ENCODE data around the gene TRMT11. TPM values are rescaled to one million over a fixed set of nuclear protein-coding genes. Genes with fewer than 3 reads are reported as not detected.

The TRMT11 gene
- total RNA-seq, 1 donor from 2014 or later: 9.9 TPM

DNA sequence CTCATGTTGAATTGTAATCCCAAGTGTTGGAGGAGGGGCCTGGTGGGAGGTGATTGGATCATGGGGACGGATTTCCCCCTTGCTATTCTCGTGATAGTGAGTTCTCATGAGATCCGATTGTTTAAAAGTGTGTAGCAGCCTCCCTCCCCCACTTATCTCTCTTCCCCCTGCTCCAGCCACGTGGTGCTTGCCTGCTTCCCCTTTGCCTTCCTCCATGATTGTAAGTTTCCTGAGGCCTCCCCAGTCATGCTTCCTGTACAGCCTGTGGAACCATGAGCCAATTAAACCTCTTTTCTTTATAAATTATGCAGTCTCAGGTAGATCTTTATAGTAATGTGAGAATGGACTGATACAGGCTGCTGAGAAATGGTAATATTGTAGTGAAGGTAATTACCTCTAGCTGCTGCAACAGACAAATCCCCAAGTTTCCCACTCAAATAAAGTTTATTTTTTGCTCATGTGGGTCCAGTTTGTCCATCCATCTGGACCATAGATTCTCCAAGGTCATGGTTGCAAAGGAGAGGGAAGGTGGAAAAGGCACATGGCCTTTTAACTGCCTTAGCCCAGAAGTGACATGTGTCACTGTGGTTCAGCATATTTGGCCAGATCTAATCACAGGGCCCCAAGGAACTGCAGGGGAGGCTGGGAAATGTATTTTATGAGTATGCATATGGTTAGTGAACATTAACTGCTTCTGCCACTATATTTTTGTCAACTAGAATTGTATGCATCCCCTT lies 89.2 kb downstream of the TRMT11 start:
- DNase-seq (ENCODE audit: low read depth in 2 of 2): no peak

DNA sequence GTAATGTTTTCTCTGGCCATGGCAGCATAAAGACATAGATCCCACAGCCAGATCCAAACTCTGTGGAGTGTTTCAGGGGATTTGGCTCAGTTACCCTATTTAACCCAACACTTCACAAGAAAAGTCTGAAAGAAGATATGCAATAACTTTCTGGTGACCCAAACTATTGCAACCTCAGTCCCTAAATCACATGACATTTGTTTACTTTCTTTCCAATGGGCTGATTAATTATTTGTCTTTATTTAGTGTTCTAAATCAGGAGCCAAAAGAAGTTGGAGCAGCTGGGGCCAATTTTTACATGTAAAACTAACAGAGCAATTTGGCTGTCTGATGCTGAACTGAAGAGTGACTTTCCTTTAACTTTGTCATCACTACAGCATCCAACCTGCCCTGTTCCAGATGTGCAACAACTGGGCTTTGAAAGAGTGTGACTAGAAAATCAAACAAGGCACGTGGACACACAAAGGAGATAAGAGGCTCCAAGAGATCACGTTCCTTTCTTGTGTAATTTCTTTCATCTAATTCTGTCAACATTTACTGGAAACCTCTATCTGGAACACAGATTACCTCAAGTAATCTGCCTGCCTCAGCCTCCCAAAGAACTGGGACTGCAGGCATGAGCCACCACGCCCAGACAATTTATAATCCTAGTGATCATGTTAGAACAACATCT lies 90.8 kb downstream of the TRMT11 start:
- DNase-seq (ENCODE audit: low read depth in 2 of 2): no peak

DNA sequence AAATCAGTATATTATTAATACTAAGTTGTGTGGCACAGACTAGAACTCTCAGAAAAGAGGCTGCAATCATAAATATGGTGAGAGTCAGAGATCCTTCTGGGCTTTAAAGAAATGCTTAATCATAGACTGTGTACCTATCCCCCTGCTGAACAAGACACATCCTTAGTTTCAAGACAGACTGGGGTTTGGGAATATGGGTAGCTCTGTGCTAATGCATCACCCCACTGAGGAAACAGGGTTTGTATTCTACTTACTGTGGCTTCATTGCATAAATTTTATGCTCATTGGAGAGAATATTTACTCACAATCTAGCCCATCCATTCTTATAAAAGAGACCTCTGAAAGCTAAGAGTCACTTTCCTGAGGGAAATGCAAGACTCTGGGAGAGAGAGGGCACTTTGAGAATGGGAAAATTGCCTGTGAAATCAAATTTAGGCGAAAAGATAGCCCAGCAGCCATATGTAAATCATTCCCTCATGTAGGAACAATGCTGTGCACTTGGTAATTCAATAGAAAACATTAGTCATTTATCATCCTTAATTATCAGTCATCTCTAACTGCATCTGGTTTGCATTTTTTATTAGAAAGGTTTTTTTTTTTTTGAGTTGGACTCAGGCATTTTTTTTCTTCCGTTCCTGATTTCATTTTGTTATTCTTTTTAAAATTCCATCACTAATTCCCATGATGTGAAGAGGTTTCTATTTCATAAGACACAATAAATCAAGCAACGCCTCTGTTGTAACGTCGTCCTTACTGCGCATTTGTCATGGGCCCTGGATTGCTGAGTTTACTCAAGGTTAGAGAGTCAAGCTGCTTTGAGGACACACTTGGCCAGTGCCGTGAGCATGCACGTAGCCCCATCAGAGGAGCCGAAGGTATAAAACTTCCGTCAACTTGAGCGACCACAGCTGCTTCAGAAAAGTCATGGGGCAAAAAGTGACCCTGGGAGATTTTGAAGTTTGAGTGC lies 91.8 kb downstream of the TRMT11 start:
- no peak for DNase-seq (ENCODE audit: low read depth in 2 of 2)

DNA sequence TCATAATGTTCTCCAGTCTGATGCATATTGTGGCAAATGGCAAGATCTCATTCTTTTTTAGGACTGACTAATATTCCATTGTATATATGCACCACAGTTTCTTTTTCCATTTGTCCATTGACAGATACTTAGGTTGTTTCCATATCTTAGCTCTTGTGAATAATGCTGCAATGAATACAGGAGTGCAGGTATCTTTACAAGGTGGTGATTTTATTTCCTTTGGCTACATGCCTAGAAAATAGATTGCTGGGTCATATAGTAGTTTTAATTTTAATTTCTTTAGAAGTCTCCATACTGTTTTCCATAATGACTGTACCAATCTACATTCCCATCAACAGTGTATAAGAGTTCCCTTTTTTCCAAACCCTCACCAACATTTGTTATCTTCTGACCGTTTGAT lies 97.5 kb downstream of the TRMT11 start:
- DNase-seq (ENCODE audit: low read depth in 2 of 2): no peak

DNA sequence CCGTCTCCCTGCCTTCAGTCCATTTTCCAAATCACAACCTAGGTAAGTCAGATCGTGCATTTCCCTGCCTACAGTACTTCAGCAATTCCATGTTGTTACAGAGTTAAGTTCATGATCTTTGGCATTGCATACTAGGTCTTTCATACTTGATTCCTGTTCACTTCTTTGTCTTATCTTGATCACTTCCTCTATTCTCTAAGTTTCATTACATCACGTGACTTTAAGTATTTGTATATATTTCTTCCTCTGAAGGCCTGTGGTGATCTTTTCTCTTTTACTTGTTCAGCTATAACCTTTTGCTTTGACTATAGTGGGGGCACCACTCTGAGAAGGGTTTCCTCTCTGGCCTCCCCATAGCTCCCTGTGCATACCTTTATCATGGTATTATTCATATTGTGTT lies 100.2 kb downstream of the TRMT11 start:
- no peak for DNase-seq (ENCODE audit: low read depth in 2 of 2)

Other genes with a start within 250 kb of the TRMT11 start
- gene HEY2, start 236.9 kb upstream of the TRMT11 start, total RNA-seq: under 0.01 TPM in 1 of 2 replicates, not detected in the other
- 29.8 and 78.9 TPM in 2 replicates for gene NCOA7, start 195.6 kb upstream of the TRMT11 start, total RNA-seq
- 11.6 and 17.8 TPM in 2 replicates for gene HINT3, start 29.8 kb upstream of the TRMT11 start, total RNA-seq

Data from dermis microvascular lymphatic vessel endothelial cell (primary cell).